Transverse colon (tissue), 4 donors: Measurements from ENCODE around the gene NBEAL1.

Source experiments
- EP300 ChIP-seq: sonication (generic); formaldehyde crosslinking; IDR thresholded peaks from one replicate; pipeline ENCODE4 v1.6.1; 2017; ENCODE audit warnings: antibody characterized with exemption, low read depth
- POLR2A ChIP-seq: fragments of 450-650 bp; IDR thresholded peaks from one replicate; pipeline ENCODE4 v1.6.1; 2016; ENCODE audit warnings: antibody characterized with exemption, mild to moderate bottlenecking, moderate library complexity
- POLR2AphosphoS5 ChIP-seq, 3 donors: sonication (generic); formaldehyde crosslinking; IDR thresholded peaks; one replicate each; pipeline ENCODE4 v1.6.1; 2016; ENCODE audit warnings: antibody characterized with exemption in 3 of 3
- TF ChIP-seq, protein P1 (sequence below), 5 experiments: fragments of 200-600 bp in 3 of 5; fragments of 450-650 bp in 2 of 5; sonication (generic) in 3 of 5; IDR thresholded peaks; 1 replicate in 2 of 5; 2 replicates in 3 of 5; pipeline ENCODE4 v1.5.1; 2016 to 2017; ENCODE audit warnings: antibody characterized with exemption in 5 of 5, inconsistent platforms in 3 of 5, mild to moderate bottlenecking in 2 of 5, moderate library complexity in 1 of 5

DNA sequence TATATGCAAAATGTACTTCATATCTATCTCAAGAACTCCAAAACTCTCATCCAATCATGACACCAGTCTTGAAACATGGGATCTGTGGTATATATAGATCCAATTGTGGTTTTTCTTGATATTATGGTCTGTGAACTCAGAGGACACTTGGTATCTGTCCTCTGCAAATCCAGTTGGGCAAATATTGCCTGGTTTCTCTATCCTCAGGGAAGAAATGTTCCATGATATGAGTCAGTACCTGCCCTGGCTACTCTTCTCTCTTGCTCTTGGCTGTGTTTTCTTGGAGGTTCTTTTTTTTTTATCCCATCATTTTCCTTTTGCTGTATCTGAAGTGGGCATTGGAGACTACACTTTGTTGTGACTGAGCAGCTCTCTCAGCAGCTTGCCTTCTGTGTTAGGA, 10.9 kb downstream of the NBEAL1 start:
- TF ChIP-seq POLR2A (no peak), POLR2AphosphoS5 (IDR thresholded peaks at IDR 0.05) (no peak), EP300 (no peak)
- TF ChIP-seq, protein P1, sequence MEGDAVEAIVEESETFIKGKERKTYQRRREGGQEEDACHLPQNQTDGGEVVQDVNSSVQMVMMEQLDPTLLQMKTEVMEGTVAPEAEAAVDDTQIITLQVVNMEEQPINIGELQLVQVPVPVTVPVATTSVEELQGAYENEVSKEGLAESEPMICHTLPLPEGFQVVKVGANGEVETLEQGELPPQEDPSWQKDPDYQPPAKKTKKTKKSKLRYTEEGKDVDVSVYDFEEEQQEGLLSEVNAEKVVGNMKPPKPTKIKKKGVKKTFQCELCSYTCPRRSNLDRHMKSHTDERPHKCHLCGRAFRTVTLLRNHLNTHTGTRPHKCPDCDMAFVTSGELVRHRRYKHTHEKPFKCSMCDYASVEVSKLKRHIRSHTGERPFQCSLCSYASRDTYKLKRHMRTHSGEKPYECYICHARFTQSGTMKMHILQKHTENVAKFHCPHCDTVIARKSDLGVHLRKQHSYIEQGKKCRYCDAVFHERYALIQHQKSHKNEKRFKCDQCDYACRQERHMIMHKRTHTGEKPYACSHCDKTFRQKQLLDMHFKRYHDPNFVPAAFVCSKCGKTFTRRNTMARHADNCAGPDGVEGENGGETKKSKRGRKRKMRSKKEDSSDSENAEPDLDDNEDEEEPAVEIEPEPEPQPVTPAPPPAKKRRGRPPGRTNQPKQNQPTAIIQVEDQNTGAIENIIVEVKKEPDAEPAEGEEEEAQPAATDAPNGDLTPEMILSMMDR (IDR thresholded peaks at IDR 0.05), result no peak
